Measurements from ENCODE around the gene JMJD8. TPM values are rescaled to one million over a fixed set of nuclear protein-coding genes. Genes with fewer than 3 reads are reported as not detected.

The JMJD8 gene
- total RNA-seq, 1 donor = 48.5 TPM

DNA sequence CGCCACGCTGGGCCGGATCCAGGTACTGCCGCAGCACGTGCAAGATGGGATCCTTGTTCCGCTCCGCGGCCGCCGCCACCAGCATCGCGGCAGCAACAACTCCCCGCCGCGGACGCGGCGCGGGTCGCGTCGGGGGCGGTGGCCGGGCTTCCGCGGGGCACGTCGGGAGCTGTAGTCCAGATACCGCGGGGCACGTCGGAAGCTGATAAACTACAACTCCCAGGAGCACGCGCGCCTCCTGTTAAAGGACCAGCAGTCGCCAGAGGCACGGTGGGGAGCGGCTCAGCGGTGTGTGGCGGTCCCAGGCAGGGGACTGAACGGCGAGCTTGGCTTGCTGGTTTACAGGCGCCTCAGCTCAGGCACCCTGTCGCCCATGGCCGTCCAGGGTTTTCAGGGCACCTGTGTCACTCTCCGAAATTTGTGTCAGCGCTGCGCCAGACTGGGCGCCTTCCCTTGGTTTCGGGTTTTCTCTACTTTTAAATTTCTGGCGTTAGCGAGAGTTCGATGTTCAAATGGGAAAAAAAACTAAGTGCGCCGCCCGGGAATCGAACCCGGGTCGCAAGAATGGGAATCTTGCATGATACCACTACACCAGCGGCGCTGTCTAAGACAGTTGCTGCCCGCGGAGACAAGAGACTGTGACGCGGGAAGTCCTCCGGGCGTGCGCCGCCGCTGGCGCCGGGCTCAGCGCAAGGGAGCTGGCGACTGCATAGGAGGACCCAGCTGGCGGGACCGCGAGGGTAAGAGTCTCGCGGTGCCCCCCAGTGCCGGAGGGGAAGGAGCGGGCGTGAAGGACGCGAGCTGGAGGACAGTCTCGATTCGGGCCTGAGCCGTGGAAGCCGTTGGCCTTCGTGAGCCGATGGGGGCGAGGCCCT lies 47.7 kb downstream of the JMJD8 start, which contains the start of gene METTL26:
TSS of gene METTL26 (minus strand) at position 100 of the 875 bp plus-strand sequence. CDS start at position 85, 15 bp downstream.
- H3K4me3 ChIP-seq (ENCODE audit: insufficient read depth, low read length) = peak within 1 kb of the TSS; percentile 90
- peaks cover 14% of the 10 kb centered on the region for H3K79me2 ChIP-seq (ENCODE audit: insufficient read depth, low read length)
- peaks cover 4% of the 10 kb centered on the region for H4K20me1 ChIP-seq (ENCODE audit: insufficient read depth, low read length)
- H3K27me3 ChIP-seq (ENCODE audit: insufficient read depth, low read length) = no peaks in the 10 kb centered on the region
- no peak for TF ChIP-seq CTCF (IDR thresholded peaks at IDR 0.05; ENCODE audit: extremely low read depth, low read depth, low read length)
- H3K9me3 ChIP-seq (ENCODE audit: low read depth, low read length) = no peaks in the 10 kb centered on the region
- peak; percentile 100 for DNase-seq (ENCODE audit: insufficient read length, low spot score, missing footprints)
- no peaks in the 10 kb centered on the region for H3K36me3 ChIP-seq (ENCODE audit: insufficient read depth, low read length)
- H3K4me1 ChIP-seq (ENCODE audit: insufficient read depth, low read length) = peaks cover 6% of the 10 kb centered on the region
- H3K4me2 ChIP-seq (ENCODE audit: insufficient read depth, low read length) = peak within 1 kb of the TSS; percentile 98
- peak within 1 kb of the TSS; percentile 94 for H2AFZ ChIP-seq (ENCODE audit: low read length)
- peak within 1 kb of the TSS; percentile 86 for H3K27ac ChIP-seq (ENCODE audit: low read depth, low read length)

DNA sequence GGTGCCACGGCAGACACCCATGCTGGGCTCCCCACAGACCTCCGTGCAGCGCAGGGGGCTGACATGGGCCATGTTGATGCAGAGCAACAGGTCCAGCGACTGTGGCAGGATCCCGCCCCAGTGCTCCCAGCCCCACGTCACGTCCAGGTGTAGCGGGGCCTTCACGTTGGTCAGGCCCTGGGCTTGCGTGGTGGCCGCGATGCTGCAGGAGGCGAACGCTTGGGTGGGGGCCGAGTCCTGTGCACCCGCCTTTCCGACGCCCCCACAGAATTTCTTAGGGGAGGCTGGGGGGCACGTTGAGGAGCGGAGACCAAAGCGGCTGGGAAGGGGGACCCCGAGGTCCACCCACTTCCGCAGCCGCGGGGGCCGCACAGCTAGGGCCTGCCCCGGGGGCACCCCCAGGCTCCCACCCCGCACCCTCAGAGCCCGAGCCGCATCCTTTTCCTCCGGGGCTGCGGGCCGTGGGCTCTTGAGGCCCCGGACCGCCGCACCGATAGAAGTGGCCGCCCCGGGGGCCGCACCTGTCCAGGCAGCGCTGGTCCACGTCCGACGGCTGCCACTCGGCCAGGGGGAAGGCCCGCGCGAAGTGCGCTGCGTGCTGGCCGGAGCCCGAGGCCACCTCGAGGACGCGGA lies 48.4 kb downstream of the JMJD8 start:
- Histone ChIP-seq H3K4me2 (ENCODE audit: insufficient read depth, low read length) (peak overlapping the region; percentile 98), H3K4me1 (ENCODE audit: insufficient read depth, low read length) (peaks cover 6% of the 10 kb centered on the region), H3K4me3 (ENCODE audit: insufficient read depth, low read length) (peak overlapping the region; percentile 90), H3K27ac (ENCODE audit: low read depth, low read length) (peak overlapping the region; percentile 86), H3K36me3 (ENCODE audit: insufficient read depth, low read length) (no peaks in the 10 kb centered on the region), H2AFZ (ENCODE audit: low read length) (peak overlapping the region; percentile 78), H3K9me3 (ENCODE audit: low read depth, low read length) (no peaks in the 10 kb centered on the region), H4K20me1 (ENCODE audit: insufficient read depth, low read length) (peaks cover 4% of the 10 kb centered on the region), H3K79me2 (ENCODE audit: insufficient read depth, low read length) (peaks cover 14% of the 10 kb centered on the region), H3K27me3 (ENCODE audit: insufficient read depth, low read length) (no peaks in the 10 kb centered on the region)
- no peak for TF ChIP-seq CTCF (IDR thresholded peaks at IDR 0.05; ENCODE audit: extremely low read depth, low read depth, low read length)
- peak; percentile 93 for DNase-seq (ENCODE audit: insufficient read length, low spot score, missing footprints)

DNA sequence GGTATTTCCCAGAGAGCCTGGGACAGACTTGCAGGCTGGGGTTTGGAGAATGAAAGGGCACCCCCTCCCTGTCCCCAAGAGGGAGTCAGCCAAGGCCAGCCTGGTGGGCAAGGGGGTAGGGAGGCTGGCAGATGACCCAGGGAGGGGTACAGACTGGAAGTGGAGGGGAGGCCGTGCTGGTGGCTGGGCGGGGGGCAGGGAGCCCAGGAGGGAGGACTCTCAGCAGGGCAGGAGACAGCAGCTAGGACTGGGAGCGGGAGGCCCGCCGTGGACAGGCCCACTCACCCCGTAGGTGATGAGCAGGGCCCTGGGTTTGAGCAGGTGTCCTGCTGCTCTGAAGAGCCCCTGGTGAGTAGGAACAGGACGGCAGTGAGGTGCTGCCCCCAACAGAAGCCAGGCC lies 49.1 kb downstream of the JMJD8 start:
- no peak for TF ChIP-seq CTCF (IDR thresholded peaks at IDR 0.05; ENCODE audit: extremely low read depth, low read depth, low read length)
- Histone ChIP-seq H3K27me3 (ENCODE audit: insufficient read depth, low read length) (no peaks in the 10 kb centered on the region), H3K79me2 (ENCODE audit: insufficient read depth, low read length) (peaks cover 14% of the 10 kb centered on the region), H3K36me3 (ENCODE audit: insufficient read depth, low read length) (no peaks in the 10 kb centered on the region), H2AFZ (ENCODE audit: low read length) (no peak overlapping the region), H3K9me3 (ENCODE audit: low read depth, low read length) (no peaks in the 10 kb centered on the region), H3K27ac (ENCODE audit: low read depth, low read length) (no peak overlapping the region), H4K20me1 (ENCODE audit: insufficient read depth, low read length) (peaks cover 4% of the 10 kb centered on the region), H3K4me2 (ENCODE audit: insufficient read depth, low read length) (peak overlapping the region; percentile 98), H3K4me1 (ENCODE audit: insufficient read depth, low read length) (peaks cover 6% of the 10 kb centered on the region), H3K4me3 (ENCODE audit: insufficient read depth, low read length) (peak overlapping the region; percentile 90)
- DNase-seq (ENCODE audit: insufficient read length, low spot score, missing footprints) = no peak
